Uterus (tissue), 2 donors: ENCODE data around the gene KCNH2.

Experiments used
- POLR2A ChIP-seq, 2 donors: fragments of 450-650 bp; IDR thresholded peaks; one replicate each; pipeline ENCODE4 v1.6.1; 2016; ENCODE audit warnings: antibody characterized with exemption in 2 of 2, mild to moderate bottlenecking in 1 of 2, moderate library complexity in 1 of 2
- TF ChIP-seq, protein P1 (sequence below), 4 experiments: fragments of 200-600 bp in 2 of 4; fragments of 450-650 bp in 2 of 4; sonication (generic) in 2 of 4; IDR thresholded peaks; one replicate each; pipeline ENCODE4 v1.5.1; 2016 to 2019; ENCODE audit warnings: antibody characterized with exemption in 4 of 4, mild to moderate bottlenecking in 2 of 4, moderate library complexity in 1 of 4

DNA sequence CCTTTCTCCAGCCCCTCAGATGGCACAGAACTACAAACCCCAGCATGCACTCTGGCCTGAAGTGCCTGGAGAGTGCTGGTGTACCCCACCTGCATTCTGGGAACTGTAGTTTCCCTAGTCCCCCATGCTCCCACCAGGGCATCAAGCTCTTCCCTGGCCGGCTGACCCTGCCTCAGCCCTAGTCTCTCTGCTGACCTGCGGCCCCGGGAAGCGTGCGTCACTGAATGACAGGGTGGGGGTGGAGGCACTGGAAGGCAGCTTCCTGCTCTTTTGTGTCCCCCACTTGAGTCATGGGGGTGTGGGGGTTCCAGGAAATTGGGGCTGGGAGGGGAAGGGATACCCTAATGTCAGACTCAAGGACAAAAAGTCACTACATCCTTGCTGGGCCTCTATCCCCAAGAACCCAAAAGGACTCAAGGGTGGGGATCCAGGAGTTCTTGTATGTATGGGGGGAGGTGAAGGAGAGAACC, 14.7 kb upstream of the KCNH2 start:
- TF ChIP-seq, protein P1, sequence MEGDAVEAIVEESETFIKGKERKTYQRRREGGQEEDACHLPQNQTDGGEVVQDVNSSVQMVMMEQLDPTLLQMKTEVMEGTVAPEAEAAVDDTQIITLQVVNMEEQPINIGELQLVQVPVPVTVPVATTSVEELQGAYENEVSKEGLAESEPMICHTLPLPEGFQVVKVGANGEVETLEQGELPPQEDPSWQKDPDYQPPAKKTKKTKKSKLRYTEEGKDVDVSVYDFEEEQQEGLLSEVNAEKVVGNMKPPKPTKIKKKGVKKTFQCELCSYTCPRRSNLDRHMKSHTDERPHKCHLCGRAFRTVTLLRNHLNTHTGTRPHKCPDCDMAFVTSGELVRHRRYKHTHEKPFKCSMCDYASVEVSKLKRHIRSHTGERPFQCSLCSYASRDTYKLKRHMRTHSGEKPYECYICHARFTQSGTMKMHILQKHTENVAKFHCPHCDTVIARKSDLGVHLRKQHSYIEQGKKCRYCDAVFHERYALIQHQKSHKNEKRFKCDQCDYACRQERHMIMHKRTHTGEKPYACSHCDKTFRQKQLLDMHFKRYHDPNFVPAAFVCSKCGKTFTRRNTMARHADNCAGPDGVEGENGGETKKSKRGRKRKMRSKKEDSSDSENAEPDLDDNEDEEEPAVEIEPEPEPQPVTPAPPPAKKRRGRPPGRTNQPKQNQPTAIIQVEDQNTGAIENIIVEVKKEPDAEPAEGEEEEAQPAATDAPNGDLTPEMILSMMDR (IDR thresholded peaks at IDR 0.05): no peak
- TF ChIP-seq POLR2A (IDR thresholded peaks at IDR 0.05): no peak
